Lung (tissue), 12 donors: ENCODE measurements around the gene SLC10A3. TPM values are rescaled to one million over a fixed set of nuclear protein-coding genes. Genes with fewer than 3 reads are reported as not detected.

Experiments used
- ATAC-seq: fragments of 200-7000 bp; cut with Tn5 transposase; one replicate; pipeline ENCODE4 v1.9.1; 2020; ENCODE audit warnings: moderate number of reproducible peaks; ENCODE audit not compliant: insufficient read depth, low FRiP score
- DNase-seq, 3 donors: peaks; one replicate each; pipeline ENCODE4 v3.0.0-alpha.2; 2013 to 2017
- H3K27ac ChIP-seq, 2 donors: one replicate each; pipeline ENCODE4 v1.5.1; 2013; ENCODE audit warnings: mild to moderate bottlenecking in 2 of 2, moderate library complexity in 2 of 2, control low read depth in 1 of 2, inconsistent platforms in 1 of 2, low read depth in 1 of 2, low read length in 1 of 2
- H3K27me3 ChIP-seq, 3 donors: one replicate each; pipeline ENCODE4 v1.5.1; 2013; ENCODE audit warnings: low read length in 2 of 3; ENCODE audit not compliant: control insufficient read depth in 3 of 3, insufficient read depth in 3 of 3
- H3K36me3 ChIP-seq, 4 donors: one replicate each; pipeline ENCODE4 v1.5.1; 2013; ENCODE audit warnings: low read length in 4 of 4, mild to moderate bottlenecking in 1 of 4, moderate library complexity in 1 of 4; ENCODE audit not compliant: control insufficient read depth in 4 of 4, insufficient read depth in 4 of 4
- H3K4me1 ChIP-seq, 5 donors: one replicate each; pipeline ENCODE4 v1.5.1; 2013; ENCODE audit warnings: low read length in 5 of 5, mild to moderate bottlenecking in 2 of 5, moderate library complexity in 1 of 5; ENCODE audit not compliant: control insufficient read depth in 5 of 5, insufficient read depth in 5 of 5
- H3K4me3 ChIP-seq: one replicate; pipeline ENCODE4 v1.5.1; 2013; ENCODE audit warnings: mild to moderate bottlenecking, control low read depth, moderate library complexity
- H3K9ac ChIP-seq, 2 donors: one replicate each; pipeline ENCODE4 v1.5.1; 2013; ENCODE audit warnings: low read length in 2 of 2, control low read depth in 1 of 2; ENCODE audit not compliant: insufficient read depth in 1 of 2
- H3K9me3 ChIP-seq, 4 donors: one replicate each; pipeline ENCODE4 v1.5.1; 2013; ENCODE audit warnings: low read length in 3 of 4, mild to moderate bottlenecking in 1 of 4, moderate library complexity in 1 of 4; ENCODE audit not compliant: control insufficient read depth in 4 of 4, insufficient read depth in 3 of 4
- CTCF ChIP-seq: IDR thresholded peaks from 2 replicates; pipeline ENCODE4 v1.5.1; 2012; ENCODE audit warnings: mild to moderate bottlenecking; ENCODE audit errors: control extremely low read depth, extremely low read depth
- WGBS, 2 donors: extraction: QIAGEN DNeasy Blood & Tissue Kit; methylation state at CpG; one replicate each; pipeline ENCODE4 v1.1.7; 2013; 5-methylcytosine and 5-hydroxymethylcytosine counted together
- polyA plus RNA-seq, 2 donors: library from polyadenylated mRNA; stranded (reverse); fragments of 200-250 nt; gene quantifications; one replicate each; pipeline ENCODE4 v1.2.1, GENCODE V29; 2013
- total RNA-seq, 2 donors: library from RNA; depleted of rRNA in 1 of 2; stranded (reverse); fragments of >200 nt in 1 of 2; gene quantifications; one replicate each; pipeline ENCODE4 v1.2.1, GENCODE V29; 2014 to 2021
- donor health status: control.
- donor health status: control.
- donor health status: Bipolar disorder and iron deficiency.
- donor health status: healthy.
- donor health status: DM: yes; HTN: yes; CAD: no.

SLC10A3 gene
- total and polyA plus RNA-seq, 4 donors: 11.1 to 33.0 (median 29.1) TPM

- Histone ChIP-seq H3K4me1 (no peaks in the 10 kb centered on the region), H3K9ac (no peak overlapping the region), H3K4me3 (no peak overlapping the region), H3K27me3 (peaks cover 0 to 3% (median 0%) of the 10 kb centered on the region in 3 donors), H3K9me3 (no peaks in the 10 kb centered on the region), H3K27ac (no peak overlapping the region), H3K36me3 (no peaks in the 10 kb centered on the region)
- 53 to 76% methylated on average over 6 of the region's 6 CpGs for WGBS, 2 donors
- DNase-seq (no peak), ATAC-seq (no peak)
- TF ChIP-seq CTCF: no peak
Observed at GRCh38 chrX:154495472-154495922, 5.1 kb upstream of the SLC10A3 start.

- DNase-seq (no peak), ATAC-seq (no peak)
- WGBS, 2 donors: 77 to 93% methylated on average over 3 of the region's 3 CpGs
- Histone ChIP-seq H3K9me3 (no peaks in the 10 kb centered on the region), H3K27me3 (peaks cover 0 to under 1% (median 0%) of the 10 kb centered on the region in 3 donors), H3K4me3 (no peak overlapping the region), H3K9ac (no peak overlapping the region), H3K27ac (no peak overlapping the region), H3K4me1 (no peaks in the 10 kb centered on the region), H3K36me3 (no peaks in the 10 kb centered on the region)
- TF ChIP-seq CTCF: no peak
Observed at GRCh38 chrX:154494715-154495114, 4.3 kb upstream of the SLC10A3 start.

GRCh38 chrX:154490021-154490413 lies 412 bp downstream of the SLC10A3 start:
- ATAC-seq (peak; percentile 3), DNase-seq (peak; percentile 39 to 46 (median 44))
- H3K27ac ChIP-seq: peak overlapping the region; percentile 89 to 91
- TF ChIP-seq CTCF: no peak
- H3K4me1 ChIP-seq: peaks cover 0 to 5% (median 0%) of the 10 kb centered on the region in 5 donors
- peak overlapping the region in 1 of 2 donors; percentile 55 for H3K9ac ChIP-seq
- WGBS, 2 donors: 1 to 34% methylated on average over 7 to 19 of the region's 19 CpGs
- peak overlapping the region; percentile 60 for H3K4me3 ChIP-seq
- H3K9me3 ChIP-seq: peaks cover 0 to 3% (median 0%) of the 10 kb centered on the region in 4 donors
- no peaks in the 10 kb centered on the region for H3K27me3 ChIP-seq
- peaks cover 0 to 4% (median 0%) of the 10 kb centered on the region in 4 donors for H3K36me3 ChIP-seq

- Histone ChIP-seq H3K4me3 (no peak overlapping the region), H3K27me3 (no peaks in the 10 kb centered on the region), H3K9ac (no peak overlapping the region), H3K27ac (peak overlapping the region in 1 of 2 donors; percentile 91), H3K4me1 (peaks cover 0 to 8% (median 0%) of the 10 kb centered on the region in 5 donors), H3K9me3 (peaks cover 0 to 3% (median 0%) of the 10 kb centered on the region in 4 donors), H3K36me3 (peaks cover 0 to 7% (median 0%) of the 10 kb centered on the region in 4 donors)
- WGBS, 2 donors: 82 to 86% methylated on average over 4 of the region's 4 CpGs
- no peak for ATAC-seq
- TF ChIP-seq CTCF: no peak
- DNase-seq: no peak
Observed at GRCh38 chrX:154489182-154489581, 1.2 kb downstream of the SLC10A3 start.
